ENCODE measurements around the gene PLVAP. TPM values are rescaled to one million over a fixed set of nuclear protein-coding genes. Genes with fewer than 3 reads are reported as not detected.
A peak's percentile ranks its signal among the peaks of the same experiment; 100 is the strongest.

The PLVAP gene
- total RNA-seq, 1 donor from 2014 or later: 0.95 TPM

DNA sequence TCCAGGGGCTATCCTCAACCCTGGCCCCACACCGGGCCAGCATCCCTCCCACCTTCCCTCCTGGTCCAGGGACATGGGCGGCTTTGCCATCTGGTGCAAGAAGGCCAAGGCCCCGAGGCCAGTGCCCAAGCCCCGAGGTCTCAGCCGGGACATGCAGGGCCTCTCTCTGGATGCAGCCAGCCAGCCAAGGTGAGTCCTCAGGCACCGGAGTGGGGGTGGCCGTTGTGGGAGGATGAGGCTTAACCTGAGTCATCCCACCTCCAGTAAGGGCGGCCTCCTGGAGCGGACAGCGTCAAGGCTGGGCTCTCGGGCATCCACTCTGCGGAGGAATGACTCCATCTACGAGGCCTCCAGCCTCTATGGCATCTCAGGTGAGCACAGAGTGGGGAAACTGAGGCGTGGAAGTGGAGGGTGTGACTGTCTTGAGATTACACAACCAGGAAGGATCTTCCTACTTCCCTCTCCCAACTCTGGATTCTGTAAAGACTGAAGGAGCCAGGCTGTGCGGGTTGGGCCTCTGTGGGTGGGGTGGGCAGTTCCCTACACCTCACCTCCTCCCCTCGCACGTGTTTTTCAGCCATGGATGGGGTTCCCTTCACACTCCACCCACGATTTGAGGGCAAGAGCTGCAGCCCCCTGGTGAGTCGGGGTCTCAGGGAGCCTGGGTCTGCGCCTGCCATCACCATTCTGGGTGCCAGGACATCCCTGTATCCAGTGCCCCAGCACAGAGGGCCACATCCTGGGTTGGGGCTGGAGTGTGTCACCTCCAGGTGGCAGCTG lies 46.5 kb upstream of the PLVAP start:
- Mint-ChIP-seq H3K4me1 (ENCODE audit: low read depth, unreplicated experiment) (no peaks in the 10 kb centered on the region), H3K36me3 (ENCODE audit: low read depth, unreplicated experiment) (peaks cover 3% of the 10 kb centered on the region), H3K27me3 (ENCODE audit: low read depth, unreplicated experiment) (no peaks in the 10 kb centered on the region), H3K27ac (ENCODE audit: unreplicated experiment) (no peak overlapping the region), H3K9me3 (ENCODE audit: unreplicated experiment) (no peaks in the 10 kb centered on the region), H3K4me3 (ENCODE audit: unreplicated experiment) (no peak overlapping the region)
- no peak for FAIRE-seq
- Histone ChIP-seq H3K27me3 (ENCODE audit: insufficient read depth, low read length) (no peaks in the 10 kb centered on the region), H2AFZ (ENCODE audit: low read depth, low read length) (no peak overlapping the region), H4K20me1 (ENCODE audit: insufficient read depth, low read length) (no peaks in the 10 kb centered on the region), H3K36me3 (ENCODE audit: insufficient read depth, low read length) (no peaks in the 10 kb centered on the region), H3K9ac (ENCODE audit: low read length) (no peak overlapping the region), H3K4me1 (ENCODE audit: insufficient read depth, low read length) (peaks cover 4% of the 10 kb centered on the region), H3K4me3 (ENCODE audit: insufficient read depth, low read depth, low read length) (no peak overlapping the region), H3K9me3 (ENCODE audit: insufficient read depth, low read depth, low read length) (no peaks in the 10 kb centered on the region), H3K79me2 (ENCODE audit: insufficient read depth, low read length) (peaks cover 6% of the 10 kb centered on the region), H3K4me2 (ENCODE audit: low read length) (no peak overlapping the region), H3K27ac (ENCODE audit: low read depth, low read length) (no peak overlapping the region)
- TF ChIP-seq, protein P1, sequence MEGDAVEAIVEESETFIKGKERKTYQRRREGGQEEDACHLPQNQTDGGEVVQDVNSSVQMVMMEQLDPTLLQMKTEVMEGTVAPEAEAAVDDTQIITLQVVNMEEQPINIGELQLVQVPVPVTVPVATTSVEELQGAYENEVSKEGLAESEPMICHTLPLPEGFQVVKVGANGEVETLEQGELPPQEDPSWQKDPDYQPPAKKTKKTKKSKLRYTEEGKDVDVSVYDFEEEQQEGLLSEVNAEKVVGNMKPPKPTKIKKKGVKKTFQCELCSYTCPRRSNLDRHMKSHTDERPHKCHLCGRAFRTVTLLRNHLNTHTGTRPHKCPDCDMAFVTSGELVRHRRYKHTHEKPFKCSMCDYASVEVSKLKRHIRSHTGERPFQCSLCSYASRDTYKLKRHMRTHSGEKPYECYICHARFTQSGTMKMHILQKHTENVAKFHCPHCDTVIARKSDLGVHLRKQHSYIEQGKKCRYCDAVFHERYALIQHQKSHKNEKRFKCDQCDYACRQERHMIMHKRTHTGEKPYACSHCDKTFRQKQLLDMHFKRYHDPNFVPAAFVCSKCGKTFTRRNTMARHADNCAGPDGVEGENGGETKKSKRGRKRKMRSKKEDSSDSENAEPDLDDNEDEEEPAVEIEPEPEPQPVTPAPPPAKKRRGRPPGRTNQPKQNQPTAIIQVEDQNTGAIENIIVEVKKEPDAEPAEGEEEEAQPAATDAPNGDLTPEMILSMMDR (IDR thresholded peaks at IDR 0.05; ENCODE audit: insufficient read depth, low read depth, low read length): no peak
- no peak for TF ChIP-seq EZH2 (IDR thresholded peaks at IDR 0.05; ENCODE audit: insufficient read depth, low read length)
- no peak for DNase-seq (ENCODE audit: low read depth)

DNA sequence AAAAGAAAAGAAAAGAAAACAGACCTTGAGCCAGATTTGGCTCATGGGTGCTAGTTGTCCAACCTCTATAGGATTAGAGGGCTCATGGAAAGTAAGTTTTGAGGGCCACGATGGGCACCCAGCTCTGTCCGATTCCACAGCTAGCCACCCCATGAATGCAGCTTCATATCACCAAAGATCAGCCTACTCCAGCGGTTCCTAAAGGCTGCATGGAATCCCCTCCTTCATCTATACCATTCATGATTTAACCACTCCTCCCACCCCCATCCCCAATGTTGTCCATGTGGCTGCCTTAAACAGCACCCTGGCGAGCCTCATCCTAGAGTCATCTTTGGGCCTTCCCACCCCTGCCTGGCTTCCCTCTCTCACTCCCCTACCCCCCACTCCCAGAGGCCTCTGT lies 44.8 kb upstream of the PLVAP start:
- Histone ChIP-seq H2AFZ (ENCODE audit: low read depth, low read length) (no peak overlapping the region), H3K9me3 (ENCODE audit: insufficient read depth, low read depth, low read length) (no peaks in the 10 kb centered on the region), H4K20me1 (ENCODE audit: insufficient read depth, low read length) (no peaks in the 10 kb centered on the region), H3K9ac (ENCODE audit: low read length) (no peak overlapping the region), H3K27ac (ENCODE audit: low read depth, low read length) (no peak overlapping the region), H3K27me3 (ENCODE audit: insufficient read depth, low read length) (no peaks in the 10 kb centered on the region), H3K4me2 (ENCODE audit: low read length) (no peak overlapping the region), H3K79me2 (ENCODE audit: insufficient read depth, low read length) (peaks cover 6% of the 10 kb centered on the region), H3K36me3 (ENCODE audit: insufficient read depth, low read length) (no peaks in the 10 kb centered on the region), H3K4me1 (ENCODE audit: insufficient read depth, low read length) (peaks cover 4% of the 10 kb centered on the region), H3K4me3 (ENCODE audit: insufficient read depth, low read depth, low read length) (no peak overlapping the region)
- H3K4me3 Mint-ChIP-seq (ENCODE audit: unreplicated experiment): no peak overlapping the region
- no peak overlapping the region for H3K27ac Mint-ChIP-seq (ENCODE audit: unreplicated experiment)
- H3K4me1 Mint-ChIP-seq (ENCODE audit: low read depth, unreplicated experiment): peaks cover 1% of the 10 kb centered on the region
- H3K9me3 Mint-ChIP-seq (ENCODE audit: unreplicated experiment): no peaks in the 10 kb centered on the region
- no peak for FAIRE-seq
- TF ChIP-seq, protein P1 (IDR thresholded peaks at IDR 0.05; ENCODE audit: insufficient read depth, low read depth, low read length): no peak
- no peak for TF ChIP-seq EZH2 (IDR thresholded peaks at IDR 0.05; ENCODE audit: insufficient read depth, low read length)
- DNase-seq (ENCODE audit: low read depth): no peak
- no peaks in the 10 kb centered on the region for H3K27me3 Mint-ChIP-seq (ENCODE audit: low read depth, unreplicated experiment)
- H3K36me3 Mint-ChIP-seq (ENCODE audit: low read depth, unreplicated experiment): peaks cover 4% of the 10 kb centered on the region

DNA sequence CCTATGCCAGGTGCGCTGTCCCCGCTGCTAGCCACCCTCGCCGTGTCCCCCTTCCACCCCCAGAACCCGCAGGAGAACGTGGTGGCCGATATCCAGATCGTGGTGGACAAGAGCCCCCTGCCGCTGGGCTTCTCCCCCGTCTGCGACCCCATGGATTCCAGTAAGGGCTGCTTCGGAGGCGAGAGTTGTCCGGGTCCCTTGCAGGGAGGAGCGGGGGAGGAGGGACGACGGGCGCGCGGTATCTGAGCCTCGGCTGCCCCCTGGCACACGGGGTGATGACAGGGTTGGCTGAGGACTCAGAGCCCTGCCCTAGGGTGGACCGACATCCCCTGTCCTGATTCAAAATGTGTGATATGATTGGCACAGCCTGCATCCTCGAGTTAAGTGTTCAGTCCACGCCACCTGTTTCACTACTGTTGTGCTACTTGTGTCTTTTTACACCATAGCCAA lies 43.4 kb upstream of the PLVAP start:
- peaks cover 8% of the 10 kb centered on the region for H3K36me3 Mint-ChIP-seq (ENCODE audit: low read depth, unreplicated experiment)
- Histone ChIP-seq H3K79me2 (ENCODE audit: insufficient read depth, low read length) (peaks cover 6% of the 10 kb centered on the region), H4K20me1 (ENCODE audit: insufficient read depth, low read length) (no peaks in the 10 kb centered on the region), H3K27ac (ENCODE audit: low read depth, low read length) (no peak overlapping the region), H3K9ac (ENCODE audit: low read length) (peak overlapping the region; percentile 76), H3K27me3 (ENCODE audit: insufficient read depth, low read length) (peaks cover 4% of the 10 kb centered on the region), H3K9me3 (ENCODE audit: insufficient read depth, low read depth, low read length) (no peaks in the 10 kb centered on the region), H2AFZ (ENCODE audit: low read depth, low read length) (peak overlapping the region; percentile 97), H3K36me3 (ENCODE audit: insufficient read depth, low read length) (no peaks in the 10 kb centered on the region), H3K4me1 (ENCODE audit: insufficient read depth, low read length) (peaks cover 4% of the 10 kb centered on the region), H3K4me2 (ENCODE audit: low read length) (peak overlapping the region; percentile 91), H3K4me3 (ENCODE audit: insufficient read depth, low read depth, low read length) (peak overlapping the region; percentile 75)
- FAIRE-seq (no peak), DNase-seq (ENCODE audit: low read depth) (no peak)
- peak overlapping the region; percentile 92 for H3K27ac Mint-ChIP-seq (ENCODE audit: unreplicated experiment)
- H3K9me3 Mint-ChIP-seq (ENCODE audit: unreplicated experiment): no peaks in the 10 kb centered on the region
- peaks cover 1% of the 10 kb centered on the region for H3K4me1 Mint-ChIP-seq (ENCODE audit: low read depth, unreplicated experiment)
- TF ChIP-seq EZH2 (IDR thresholded peaks at IDR 0.05; ENCODE audit: insufficient read depth, low read length): no peak
- TF ChIP-seq, protein P1 (IDR thresholded peaks at IDR 0.05; ENCODE audit: insufficient read depth, low read depth, low read length): no peak
- peak overlapping the region; percentile 89 for H3K4me3 Mint-ChIP-seq (ENCODE audit: unreplicated experiment)
- H3K27me3 Mint-ChIP-seq (ENCODE audit: low read depth, unreplicated experiment): no peaks in the 10 kb centered on the region
